ENCODE measurements around the gene ODAD3. TPM values are rescaled to one million over a fixed set of nuclear protein-coding genes. Genes with fewer than 3 reads are reported as not detected.
A peak's percentile ranks its signal among the peaks of the same experiment; 100 is the strongest.

ODAD3 gene
- total and polyA plus RNA-seq, 5 donors from 2014 or later: not detected

GRCh38 chr19:11423164-11423790, 11.6 kb downstream of the ODAD3 start:
- no peaks in the 10 kb centered on the region for H3K36me3 Mint-ChIP-seq
- no peaks in the 10 kb centered on the region for H3K9me3 Mint-ChIP-seq
- peaks cover 0 to 48% (median 19%) of the 10 kb centered on the region in 4 donors for H3K4me1 Mint-ChIP-seq
- peak overlapping the region in 1 of 3 donors; percentile 56 for H3K27ac Mint-ChIP-seq
- peaks cover 9% of the 10 kb centered on the region for H3K27me3 ChIP-seq (ENCODE audit: control insufficient read depth, insufficient read depth, low read length)
- peaks cover 52% of the 10 kb centered on the region for H3K4me1 ChIP-seq (ENCODE audit: control insufficient read depth, insufficient read depth, low read length, poor library complexity, severe bottlenecking)
- H3K4me3 Mint-ChIP-seq: peak overlapping the region; percentile 45 to 85 (median 76)
- no peak for ATAC-seq (ENCODE audit: low read depth in 2 of 2)
- no peak overlapping the region for H3K27ac ChIP-seq (ENCODE audit: insufficient read depth, low read length, poor library complexity, severe bottlenecking)
- DNase-seq: peak in 1 of 3 donors; percentile 9
- H3K4me3 ChIP-seq (ENCODE audit: low read depth, low read length): peak overlapping the region; percentile 24
- peaks cover 56% of the 10 kb centered on the region for H3K27me3 Mint-ChIP-seq
- H3K36me3 ChIP-seq (ENCODE audit: control insufficient read depth, insufficient read depth, low read length): no peaks in the 10 kb centered on the region
- H3K9me3 ChIP-seq (ENCODE audit: control insufficient read depth in 2 of 2, low read length in 2 of 2): no peaks in the 10 kb centered on the region

DNA sequence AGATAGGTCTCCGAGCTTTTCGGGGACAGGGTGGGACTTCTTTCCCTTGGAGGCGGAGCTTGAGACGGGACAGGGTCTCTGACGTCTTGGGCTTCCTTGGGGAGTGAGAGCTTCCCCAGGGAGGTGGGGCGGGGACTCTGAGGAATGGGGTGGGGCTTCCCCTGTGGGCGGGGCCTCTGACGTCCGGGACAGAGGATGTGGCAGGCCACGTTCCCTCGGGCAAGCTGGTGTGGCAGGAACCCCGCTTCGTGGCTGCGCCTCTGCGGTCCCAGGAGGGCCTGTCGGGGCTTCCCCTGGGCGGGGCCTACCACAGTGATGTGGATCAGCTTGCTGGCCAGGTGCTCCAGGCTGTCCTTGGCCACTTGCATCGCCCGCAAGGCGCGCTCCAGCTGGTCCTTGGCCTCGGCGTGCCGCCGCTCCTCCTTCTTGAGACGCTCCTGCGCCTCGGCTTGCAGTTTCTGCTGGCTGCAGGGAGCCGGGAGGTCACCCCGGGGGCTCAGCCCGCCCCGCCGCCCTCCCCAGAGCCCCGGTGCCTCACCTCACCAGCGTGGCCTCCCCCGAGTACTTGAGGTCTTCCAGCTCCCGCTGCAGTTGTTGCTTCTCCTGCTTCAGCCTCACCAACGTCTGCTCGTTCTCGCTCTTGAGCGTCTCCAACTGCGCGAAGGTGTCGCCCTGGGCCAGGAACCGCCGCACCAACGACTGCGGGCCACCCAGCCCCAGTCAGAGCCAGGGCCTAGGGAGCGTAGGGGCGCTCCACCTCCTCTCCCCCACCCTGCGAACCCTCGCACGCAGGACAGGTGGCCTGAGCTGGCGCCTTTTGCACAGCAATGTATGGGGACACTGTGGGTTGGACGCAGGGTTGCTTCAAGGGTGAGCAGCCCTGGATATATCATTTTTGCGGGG, 12.5 kb downstream of the ODAD3 start:
- Mint-ChIP-seq H3K27me3 (peaks cover 64% of the 10 kb centered on the region), H3K27ac (no peak overlapping the region)
- H3K4me1 ChIP-seq (ENCODE audit: control insufficient read depth, insufficient read depth, low read length, poor library complexity, severe bottlenecking): peaks cover 53% of the 10 kb centered on the region

DNA sequence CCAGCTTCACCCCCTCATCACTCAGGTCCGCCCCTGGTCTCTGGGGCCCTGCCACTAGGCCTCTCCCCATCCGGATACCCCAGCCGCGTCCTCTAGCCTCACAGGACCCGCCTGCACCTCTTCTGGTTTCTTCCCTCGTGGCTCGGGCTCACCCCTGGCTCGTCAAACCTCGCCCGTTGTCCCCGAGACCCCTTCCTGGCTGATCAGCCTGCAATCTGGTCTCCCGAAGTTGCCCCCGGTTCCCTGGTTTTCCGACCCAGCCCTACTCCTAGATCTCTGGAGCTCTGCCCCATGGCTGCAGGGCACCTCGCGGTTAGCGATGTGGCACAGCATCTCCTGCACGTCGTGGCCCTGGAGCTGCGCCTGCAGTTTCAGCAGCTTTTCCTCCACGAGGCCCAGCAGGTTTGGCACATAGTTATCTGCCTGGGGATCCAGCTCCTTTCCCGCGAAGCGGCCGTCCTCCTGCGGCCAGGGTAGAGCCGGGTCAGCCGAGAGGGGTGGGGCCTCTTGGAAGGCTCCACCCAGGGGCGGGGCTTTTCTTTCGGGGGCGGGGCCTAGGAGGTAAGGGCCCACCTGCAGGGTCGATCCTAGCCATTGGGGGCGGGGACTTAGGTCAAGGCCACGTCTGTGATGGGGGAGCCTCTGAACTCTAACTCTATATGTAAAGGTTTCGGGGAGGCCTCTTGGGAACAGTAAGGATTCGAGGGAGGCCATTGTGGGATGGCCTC, 13.4 kb downstream of the ODAD3 start:
- Histone ChIP-seq H3K4me3 (ENCODE audit: low read depth, low read length) (peak overlapping the region; percentile 19), H3K27me3 (ENCODE audit: control insufficient read depth, insufficient read depth, low read length) (peaks cover 9% of the 10 kb centered on the region), H3K27ac (ENCODE audit: insufficient read depth, low read length, poor library complexity, severe bottlenecking) (no peak overlapping the region), H3K36me3 (ENCODE audit: control insufficient read depth, insufficient read depth, low read length) (no peaks in the 10 kb centered on the region), H3K4me1 (ENCODE audit: control insufficient read depth, insufficient read depth, low read length, poor library complexity, severe bottlenecking) (peaks cover 53% of the 10 kb centered on the region), H3K9me3 (ENCODE audit: control insufficient read depth in 2 of 2, low read length in 2 of 2) (no peaks in the 10 kb centered on the region)
- Mint-ChIP-seq H3K9me3 (no peaks in the 10 kb centered on the region), H3K36me3 (no peaks in the 10 kb centered on the region), H3K4me1 (peaks cover 0 to 50% (median 19%) of the 10 kb centered on the region in 4 donors), H3K27ac (peak overlapping the region in 1 of 3 donors; percentile 92), H3K27me3 (peaks cover 72% of the 10 kb centered on the region), H3K4me3 (peak overlapping the region; percentile 29 to 81 (median 68))
- DNase-seq (peak; percentile 29 to 39 (median 35)), ATAC-seq (ENCODE audit: low read depth in 2 of 2) (peak; percentile 20 to 36)

More for the DNA sequence above, 12.5 kb downstream of the ODAD3 start:
- peaks cover 9% of the 10 kb centered on the region for H3K27me3 ChIP-seq (ENCODE audit: control insufficient read depth, insufficient read depth, low read length)
- Mint-ChIP-seq H3K36me3 (no peaks in the 10 kb centered on the region), H3K9me3 (no peaks in the 10 kb centered on the region), H3K4me1 (peaks cover 0 to 50% (median 19%) of the 10 kb centered on the region in 4 donors), H3K4me3 (peak overlapping the region; percentile 73 to 85 (median 76))
- no peaks in the 10 kb centered on the region for H3K36me3 ChIP-seq (ENCODE audit: control insufficient read depth, insufficient read depth, low read length)
- H3K9me3 ChIP-seq (ENCODE audit: control insufficient read depth in 2 of 2, low read length in 2 of 2): no peaks in the 10 kb centered on the region
- peak overlapping the region; percentile 19 for H3K4me3 ChIP-seq (ENCODE audit: low read depth, low read length)
- H3K27ac ChIP-seq (ENCODE audit: insufficient read depth, low read length, poor library complexity, severe bottlenecking): no peak overlapping the region
- peak; percentile 44 to 75 (median 56) for DNase-seq
- peak; percentile 61 to 72 for ATAC-seq (ENCODE audit: low read depth in 2 of 2)

GRCh38 chr19:11420429-11421370, 14.2 kb downstream of the ODAD3 start:
- Mint-ChIP-seq H3K36me3 (no peaks in the 10 kb centered on the region), H3K27ac (peak overlapping the region in 1 of 3 donors; percentile 92), H3K27me3 (peaks cover 77% of the 10 kb centered on the region), H3K9me3 (no peaks in the 10 kb centered on the region), H3K4me3 (peak overlapping the region; percentile 2 to 81 (median 52)), H3K4me1 (peaks cover 0 to 50% (median 19%) of the 10 kb centered on the region in 4 donors)
- ATAC-seq (ENCODE audit: low read depth in 2 of 2) (no peak), DNase-seq (no peak)
- H3K9me3 ChIP-seq (ENCODE audit: control insufficient read depth in 2 of 2, low read length in 2 of 2): no peaks in the 10 kb centered on the region
- no peak overlapping the region for H3K4me3 ChIP-seq (ENCODE audit: low read depth, low read length)
- H3K27ac ChIP-seq (ENCODE audit: insufficient read depth, low read length, poor library complexity, severe bottlenecking): no peak overlapping the region
- peaks cover 53% of the 10 kb centered on the region for H3K4me1 ChIP-seq (ENCODE audit: control insufficient read depth, insufficient read depth, low read length, poor library complexity, severe bottlenecking)
- H3K36me3 ChIP-seq (ENCODE audit: control insufficient read depth, insufficient read depth, low read length): no peaks in the 10 kb centered on the region
- H3K27me3 ChIP-seq (ENCODE audit: control insufficient read depth, insufficient read depth, low read length): peaks cover 9% of the 10 kb centered on the region

DNA sequence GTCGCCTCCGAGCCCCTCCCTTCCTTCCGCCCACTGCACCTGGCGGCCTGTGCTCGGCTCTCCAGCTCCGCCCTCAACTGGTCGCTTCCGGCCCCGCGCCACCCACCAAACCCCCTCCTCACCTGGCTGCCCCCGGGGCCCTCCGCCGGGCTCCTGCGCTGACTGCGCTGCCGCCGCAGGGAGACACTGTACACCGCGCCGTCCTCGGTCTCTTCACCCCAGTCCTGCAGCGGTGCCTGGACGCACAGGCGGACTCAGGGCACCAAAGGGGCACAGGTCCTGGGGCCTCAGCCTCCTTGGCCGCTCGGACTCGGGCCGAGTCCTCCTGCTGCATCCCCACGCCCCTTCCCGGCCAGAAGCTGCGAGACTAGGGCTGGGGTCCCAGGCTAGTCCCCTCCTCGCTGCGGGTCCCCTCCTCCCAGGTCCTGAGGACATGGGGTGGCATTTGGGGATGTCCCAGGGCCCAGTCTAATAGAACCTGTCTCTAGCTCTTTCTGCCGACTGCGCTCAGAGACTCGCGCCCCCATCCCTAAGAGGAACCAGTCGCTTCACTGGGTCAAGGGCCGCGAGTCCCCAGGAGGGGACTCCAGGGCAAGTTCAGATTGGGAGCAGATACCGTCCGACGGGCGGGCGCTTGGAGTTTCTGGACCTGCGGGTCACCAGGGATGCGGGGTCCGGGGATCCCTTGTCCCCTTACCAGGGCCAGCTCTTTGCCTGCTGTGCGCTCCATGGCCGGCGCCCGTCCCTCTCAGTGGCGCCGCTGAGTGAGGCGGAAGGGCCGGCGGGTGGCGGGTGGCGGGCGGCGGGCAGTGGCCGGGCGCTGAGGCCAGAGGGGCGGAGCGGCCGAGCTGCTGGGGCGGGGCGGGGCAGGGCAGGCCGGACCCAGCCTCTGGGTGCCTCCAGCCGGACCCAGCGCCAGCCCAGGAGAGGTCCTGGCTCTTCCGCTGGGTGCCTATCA, 16.1 kb downstream of the ODAD3 start, which contains the start of gene RGL3:
TSS of gene RGL3 (minus strand) at position 766 of the 958 bp plus-strand sequence. CDS start at position 730, 36 bp downstream.
- peaks cover 72% of the 10 kb centered on the region for H3K27me3 Mint-ChIP-seq
- H3K4me1 Mint-ChIP-seq: peaks cover 0 to 46% (median 19%) of the 10 kb centered on the region in 4 donors
- ATAC-seq (ENCODE audit: low read depth in 2 of 2): no peak
- Histone ChIP-seq H3K36me3 (ENCODE audit: control insufficient read depth, insufficient read depth, low read length) (no peaks in the 10 kb centered on the region), H3K9me3 (ENCODE audit: control insufficient read depth in 2 of 2, low read length in 2 of 2) (no peaks in the 10 kb centered on the region), H3K27me3 (ENCODE audit: control insufficient read depth, insufficient read depth, low read length) (peaks cover 9% of the 10 kb centered on the region), H3K27ac (ENCODE audit: insufficient read depth, low read length, poor library complexity, severe bottlenecking) (no peak within 1 kb of the TSS), H3K4me3 (ENCODE audit: low read depth, low read length) (no peak within 1 kb of the TSS), H3K4me1 (ENCODE audit: control insufficient read depth, insufficient read depth, low read length, poor library complexity, severe bottlenecking) (peaks cover 51% of the 10 kb centered on the region)
- no peaks in the 10 kb centered on the region for H3K9me3 Mint-ChIP-seq
- H3K36me3 Mint-ChIP-seq: no peaks in the 10 kb centered on the region
- peak within 1 kb of the TSS in 1 of 3 donors; percentile 5 for H3K27ac Mint-ChIP-seq
- H3K4me3 Mint-ChIP-seq: peak within 1 kb of the TSS in 3 of 4 donors; percentile 33 to 58 (median 52)
- DNase-seq: no peak

- no peaks in the 10 kb centered on the region for H3K9me3 Mint-ChIP-seq
- Histone ChIP-seq H3K4me1 (ENCODE audit: control insufficient read depth, insufficient read depth, low read length, poor library complexity, severe bottlenecking) (peaks cover 44% of the 10 kb centered on the region), H3K36me3 (ENCODE audit: control insufficient read depth, insufficient read depth, low read length) (no peaks in the 10 kb centered on the region), H3K27me3 (ENCODE audit: control insufficient read depth, insufficient read depth, low read length) (peaks cover 8% of the 10 kb centered on the region), H3K9me3 (ENCODE audit: control insufficient read depth in 2 of 2, low read length in 2 of 2) (no peaks in the 10 kb centered on the region), H3K27ac (ENCODE audit: insufficient read depth, low read length, poor library complexity, severe bottlenecking) (no peak overlapping the region), H3K4me3 (ENCODE audit: low read depth, low read length) (no peak overlapping the region)
- ATAC-seq (ENCODE audit: low read depth in 2 of 2) (no peak), DNase-seq (no peak)
- H3K27me3 Mint-ChIP-seq: peaks cover 65% of the 10 kb centered on the region
- H3K4me1 Mint-ChIP-seq: peaks cover 0 to 39% (median 13%) of the 10 kb centered on the region in 4 donors
- H3K27ac Mint-ChIP-seq: no peak overlapping the region
- peak overlapping the region in 2 of 4 donors; percentile 22 to 52 for H3K4me3 Mint-ChIP-seq
- H3K36me3 Mint-ChIP-seq: no peaks in the 10 kb centered on the region
These were observed 16.8 kb downstream of the ODAD3 start for GRCh38 chr19:11418094-11418548.

Data from CD4-positive, CD25-positive, alpha-beta regulatory T cell (primary cell).